GM18508 (cell line): Measurements from ENCODE around the gene KISS1.

Experiments
- ATAC-seq: cut with Tn5 transposase; IDR thresholded peaks from one replicate; pipeline ENCODE4 v1.9.1; 2021; ENCODE audit warnings: moderate number of reproducible peaks; ENCODE audit not compliant: insufficient read depth, unreplicated experiment

Gene KISS1

DNA sequence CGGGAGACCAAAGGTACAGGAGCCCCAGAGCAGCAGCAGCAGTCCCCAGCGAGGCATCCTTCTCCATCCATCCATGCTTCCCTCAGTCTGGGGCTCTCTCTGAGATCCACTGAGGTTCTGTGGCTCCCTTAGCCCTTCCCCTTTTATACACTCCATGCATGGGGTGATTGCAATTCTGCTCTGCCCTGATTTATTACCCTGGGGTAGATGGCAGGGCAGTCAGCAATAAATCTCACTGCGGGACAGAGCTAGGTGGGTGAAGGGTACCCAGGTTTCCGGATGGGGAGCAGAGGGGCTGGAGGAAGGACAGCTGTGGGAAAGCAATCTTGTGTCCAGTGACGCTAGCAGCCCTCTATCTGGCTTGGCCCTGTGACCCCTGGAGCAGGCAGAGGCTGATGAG, 30.1 kb downstream of the KISS1 start, which contains the start of gene REN:
Gene REN (minus strand): TSS at position 119 of the 400 bp plus-strand sequence. CDS start 44 bp downstream, at position 75.
- no peak for ATAC-seq

DNA sequence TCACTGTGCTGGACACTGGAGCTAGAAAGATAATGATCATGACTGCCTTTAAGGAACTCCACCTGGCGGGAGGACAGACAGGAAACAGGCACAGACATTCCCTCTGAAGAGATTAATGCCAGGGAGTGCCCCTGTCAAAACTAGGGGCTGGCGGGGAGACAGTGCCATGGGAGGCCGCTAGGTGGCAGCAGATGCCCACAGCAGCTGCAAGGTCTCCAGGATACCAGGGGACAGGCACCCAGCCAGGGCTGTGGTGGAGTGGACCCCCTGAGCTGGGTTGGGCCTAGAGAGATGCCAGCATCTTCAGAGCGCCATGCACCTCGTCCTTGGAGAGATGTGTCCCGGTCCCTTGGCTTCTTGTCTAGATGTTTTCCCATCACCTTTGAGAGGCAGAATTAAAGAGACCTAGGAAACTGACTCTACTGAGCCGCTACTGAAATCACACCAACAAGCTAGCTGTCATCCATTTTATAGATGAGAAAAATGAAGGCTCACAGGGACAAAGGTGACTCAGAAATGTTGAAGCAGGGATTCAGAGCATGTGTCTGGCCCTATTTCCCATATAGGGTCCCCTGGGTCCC, 33.7 kb downstream of the KISS1 start:
- no peak for ATAC-seq

DNA sequence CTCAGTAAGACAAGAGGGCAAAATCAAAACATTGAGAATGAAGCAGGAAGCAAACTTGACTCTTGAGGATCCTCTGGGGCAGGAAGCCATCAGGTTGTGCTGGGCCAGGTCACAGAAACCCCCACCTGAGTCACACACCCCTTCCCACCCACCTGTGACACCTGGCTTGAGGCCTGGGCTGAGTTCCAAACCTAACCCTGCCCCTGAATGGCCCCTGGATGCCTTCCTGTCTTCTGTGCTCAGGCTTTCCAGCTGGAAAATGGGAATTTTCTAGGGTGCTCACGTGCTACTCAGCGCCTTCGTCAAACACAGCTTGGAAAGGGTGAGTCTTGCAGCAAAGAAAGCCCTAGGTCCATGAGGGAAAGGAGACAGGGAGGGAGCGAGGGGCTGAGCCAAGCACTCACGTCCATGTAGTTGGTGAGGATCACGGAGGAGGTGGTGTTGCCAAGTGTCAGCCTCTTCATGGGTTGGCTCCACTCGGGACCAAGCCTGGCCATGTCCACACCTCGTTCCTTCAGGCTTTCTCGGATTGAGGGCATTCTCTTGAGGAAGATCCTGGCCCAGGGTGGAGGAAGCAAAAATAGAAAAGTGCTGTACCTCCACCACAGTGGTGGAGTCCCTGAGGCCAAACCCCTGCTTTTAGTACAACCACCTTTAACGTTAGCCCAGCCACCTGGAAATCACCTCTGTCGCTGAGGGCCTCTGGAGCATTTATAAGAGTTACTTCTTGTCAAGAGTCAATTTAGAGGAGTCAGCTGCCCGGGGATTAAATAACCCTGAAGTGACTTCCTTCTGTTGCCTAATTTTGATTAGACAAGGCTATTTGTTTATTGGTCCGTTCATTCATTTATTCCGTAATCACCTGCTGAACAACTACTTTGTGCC, 34.4 kb downstream of the KISS1 start:
- no peak for ATAC-seq

DNA sequence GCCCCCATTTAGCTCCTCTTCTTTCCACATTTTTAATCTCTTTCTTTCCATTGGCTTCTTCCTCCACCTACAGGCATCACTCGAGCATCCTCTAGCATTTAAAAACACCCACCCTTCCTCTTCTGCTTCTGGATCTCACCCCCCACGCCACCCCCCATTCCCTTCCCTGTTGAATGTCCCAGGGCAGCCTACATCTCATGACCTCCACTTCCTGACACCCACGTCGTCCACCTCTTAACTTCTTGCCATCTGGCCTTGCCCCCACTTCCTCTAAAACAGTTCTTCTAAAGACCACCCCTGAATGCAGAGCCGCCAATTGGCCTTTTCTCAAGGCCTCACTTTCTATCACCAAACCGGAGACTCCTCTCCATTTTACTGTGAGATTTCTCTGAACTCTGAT, 38.3 kb downstream of the KISS1 start:
- no peak for ATAC-seq

DNA sequence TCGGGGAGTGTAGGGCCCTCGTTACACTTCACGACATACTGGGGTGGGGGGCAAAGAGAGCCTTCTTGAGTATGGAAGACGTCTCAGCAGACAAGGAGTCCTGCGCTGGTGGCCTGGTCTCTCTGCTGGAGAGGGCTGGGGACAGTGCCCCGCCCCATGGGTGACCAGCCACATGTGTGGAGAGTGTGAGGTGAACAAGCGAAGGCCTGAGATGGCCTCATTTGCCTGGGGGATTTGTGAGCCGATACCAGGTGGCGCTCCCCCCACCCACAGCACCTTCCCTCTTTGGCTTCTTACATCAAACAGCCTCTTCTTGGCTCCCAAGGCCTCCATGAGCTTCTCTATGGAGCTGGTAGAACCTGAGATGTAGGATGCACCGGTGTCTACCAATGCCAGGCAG, 40.4 kb downstream of the KISS1 start:
- no peak for ATAC-seq

DNA sequence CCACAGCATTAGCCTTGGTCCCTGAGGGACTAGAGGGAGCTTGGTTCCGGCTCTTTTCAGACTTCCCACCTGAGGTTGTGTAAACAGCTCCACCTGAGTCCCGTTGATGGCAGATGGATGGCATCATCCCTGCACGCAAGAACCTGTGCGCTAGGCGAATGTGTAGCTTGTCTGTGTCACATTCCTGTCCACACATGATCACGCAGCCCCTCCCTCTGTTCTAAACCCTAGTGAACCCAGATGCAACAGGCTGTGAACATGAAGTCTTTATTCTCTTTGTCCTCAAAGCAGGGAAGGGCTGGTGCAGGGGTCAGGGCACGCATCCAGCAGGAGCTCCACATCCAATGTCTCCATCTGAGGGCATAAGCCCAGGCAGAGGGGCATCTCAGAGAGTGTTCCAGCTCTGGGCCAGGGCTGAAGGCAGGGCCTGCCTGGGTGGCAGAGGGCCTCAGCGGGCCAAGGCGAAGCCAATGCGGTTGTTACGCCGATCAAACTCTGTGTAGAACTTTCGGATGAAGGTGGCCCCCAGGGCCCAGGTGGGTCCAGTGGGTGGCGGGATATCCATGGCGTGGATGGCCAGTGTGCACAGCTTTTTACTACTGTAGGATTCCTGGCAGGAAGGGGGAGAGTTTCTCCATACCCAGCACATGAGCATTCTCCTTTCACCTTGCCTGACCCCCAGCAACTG, 41.6 kb downstream of the KISS1 start:
- no peak for ATAC-seq

DNA sequence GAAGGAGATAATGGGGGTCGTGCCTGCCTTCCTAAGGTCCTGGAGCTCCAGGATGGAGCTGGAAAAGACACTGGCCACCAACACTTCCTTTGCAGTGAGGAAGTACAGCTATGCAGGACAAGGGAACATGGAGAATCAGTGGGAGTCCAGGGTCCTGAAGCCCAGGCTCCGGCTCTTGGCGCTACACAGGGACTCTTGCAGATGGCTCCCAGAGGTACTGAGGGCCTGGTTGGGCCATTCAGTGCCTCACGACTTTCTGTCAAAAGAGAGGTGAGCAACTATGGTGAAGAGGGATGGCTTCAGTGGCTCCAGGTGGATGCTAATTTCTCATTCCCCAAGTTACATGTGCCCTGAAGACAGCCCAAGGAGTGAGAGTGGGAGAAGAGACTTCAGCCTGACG, 42.6 kb downstream of the KISS1 start:
- no peak for ATAC-seq

DNA sequence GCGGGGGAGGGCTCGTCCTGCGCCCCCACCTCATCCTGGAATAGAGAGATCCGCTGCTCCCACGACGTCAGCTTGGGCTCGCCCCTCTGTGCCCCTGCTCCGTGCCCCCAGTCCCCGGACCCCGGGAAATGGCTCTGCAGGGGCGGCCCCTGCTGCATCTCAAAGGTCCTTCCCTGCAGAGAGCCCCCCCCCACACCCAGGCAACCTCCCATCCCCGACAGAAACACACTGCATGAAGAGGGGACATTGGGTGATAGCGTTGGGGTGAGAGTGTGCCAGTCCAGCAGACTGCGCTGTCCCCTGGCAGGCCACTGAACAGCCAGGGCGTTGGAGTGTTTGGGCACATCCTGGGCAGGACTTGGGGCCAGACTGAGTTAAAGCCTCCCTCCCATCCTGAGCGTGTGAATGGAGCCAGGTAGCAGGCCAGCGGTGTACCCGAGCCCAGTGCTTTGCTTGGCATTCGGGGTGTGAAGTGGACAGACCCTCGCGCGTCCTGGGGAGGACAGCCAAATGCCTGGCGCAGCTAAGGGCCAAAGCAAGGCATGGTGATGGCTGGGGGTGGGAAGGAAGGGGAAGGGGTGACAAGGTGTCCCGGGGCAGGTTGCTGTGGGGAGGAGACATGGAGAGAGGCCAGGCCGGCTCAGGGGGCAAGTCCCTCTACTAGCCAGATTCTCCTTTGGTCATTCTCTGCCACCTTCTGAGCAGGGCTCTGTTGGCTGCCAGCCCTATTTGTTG, 43.8 kb downstream of the KISS1 start:
- ATAC-seq, result no peak

DNA sequence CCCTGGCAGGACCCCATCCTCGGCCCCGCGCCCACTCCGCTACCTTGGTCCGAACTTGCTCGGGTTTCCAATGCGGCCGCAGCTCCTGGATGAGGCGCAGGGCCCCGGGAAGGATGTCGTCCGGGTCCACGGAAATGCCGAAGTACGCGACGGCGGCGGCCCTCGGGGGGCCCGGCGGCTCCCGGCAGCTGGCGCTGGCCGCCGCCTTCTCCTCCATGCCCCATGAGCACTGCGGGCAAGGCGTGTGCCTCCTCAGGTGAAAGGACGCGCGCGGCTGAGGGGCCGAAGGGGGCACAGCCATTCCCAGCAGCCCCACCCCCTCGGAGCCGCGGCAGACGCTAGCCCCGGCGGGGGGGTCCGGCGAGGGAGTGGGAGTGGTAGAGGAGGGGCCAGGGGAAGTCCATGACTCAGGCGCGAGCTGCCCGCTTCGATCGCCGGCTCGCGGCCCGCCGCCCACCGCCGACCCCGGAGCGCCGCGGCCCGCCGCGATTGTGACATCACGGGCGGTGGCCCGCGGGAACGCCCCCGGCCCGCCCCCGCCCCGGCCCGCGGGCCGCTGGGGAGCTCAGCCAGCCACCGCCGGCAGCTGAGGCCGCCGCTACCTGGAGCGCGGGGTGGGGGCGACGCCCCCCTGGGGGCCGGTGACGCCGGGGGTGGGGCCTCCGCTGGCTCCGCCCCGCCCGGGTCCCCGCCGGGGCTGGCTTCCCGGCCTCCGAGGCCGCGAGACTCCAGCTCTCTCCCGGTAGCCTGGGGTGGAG, 44.6 kb downstream of the KISS1 start, which contains the start of gene ETNK2:
Gene ETNK2 (minus strand): TSS at position 493 of the 758 bp plus-strand sequence. CDS start 192 bp downstream, at position 301.
- no peak for ATAC-seq

DNA sequence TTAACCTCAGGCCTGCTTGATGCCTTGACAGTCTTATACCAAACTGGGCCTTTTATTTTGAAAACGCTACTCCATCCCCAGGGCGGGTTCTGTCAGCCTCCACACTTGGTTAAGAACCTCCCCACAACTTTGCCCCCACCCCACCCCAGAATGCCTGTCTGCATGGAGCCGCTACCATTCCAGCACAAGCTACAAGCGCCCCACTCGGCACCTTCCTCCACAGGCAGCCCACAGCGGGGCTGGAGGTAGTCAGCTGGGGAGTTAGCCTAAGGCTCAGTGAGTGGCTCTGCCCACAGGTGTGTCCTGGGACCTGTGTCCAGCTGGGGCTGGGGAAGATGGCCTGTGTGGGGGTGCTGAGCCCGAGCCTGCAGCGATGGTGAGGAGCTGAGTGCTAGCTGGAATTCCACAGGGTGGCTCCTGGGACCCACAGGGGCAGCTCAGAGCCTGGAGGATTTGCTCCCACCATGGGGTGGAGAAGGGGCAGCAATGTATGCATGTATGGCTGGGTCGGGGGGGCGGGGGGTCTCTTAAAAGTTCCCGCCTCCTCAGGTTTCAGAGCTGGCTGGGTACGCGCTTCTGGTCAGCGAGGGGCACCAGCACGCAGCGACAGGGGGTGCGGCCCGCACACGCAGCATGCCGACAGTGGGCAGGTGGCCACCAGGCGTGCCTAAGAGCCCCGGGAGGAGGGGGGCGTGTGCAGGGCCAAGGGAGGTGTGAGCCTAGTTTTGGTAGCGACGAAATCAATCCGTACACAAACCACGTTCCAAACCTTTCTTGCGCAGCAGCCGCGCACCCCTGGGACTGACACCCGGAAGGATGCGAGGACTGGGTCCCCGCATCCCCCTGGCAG, 45.4 kb downstream of the KISS1 start:
- ATAC-seq, result no peak

DNA sequence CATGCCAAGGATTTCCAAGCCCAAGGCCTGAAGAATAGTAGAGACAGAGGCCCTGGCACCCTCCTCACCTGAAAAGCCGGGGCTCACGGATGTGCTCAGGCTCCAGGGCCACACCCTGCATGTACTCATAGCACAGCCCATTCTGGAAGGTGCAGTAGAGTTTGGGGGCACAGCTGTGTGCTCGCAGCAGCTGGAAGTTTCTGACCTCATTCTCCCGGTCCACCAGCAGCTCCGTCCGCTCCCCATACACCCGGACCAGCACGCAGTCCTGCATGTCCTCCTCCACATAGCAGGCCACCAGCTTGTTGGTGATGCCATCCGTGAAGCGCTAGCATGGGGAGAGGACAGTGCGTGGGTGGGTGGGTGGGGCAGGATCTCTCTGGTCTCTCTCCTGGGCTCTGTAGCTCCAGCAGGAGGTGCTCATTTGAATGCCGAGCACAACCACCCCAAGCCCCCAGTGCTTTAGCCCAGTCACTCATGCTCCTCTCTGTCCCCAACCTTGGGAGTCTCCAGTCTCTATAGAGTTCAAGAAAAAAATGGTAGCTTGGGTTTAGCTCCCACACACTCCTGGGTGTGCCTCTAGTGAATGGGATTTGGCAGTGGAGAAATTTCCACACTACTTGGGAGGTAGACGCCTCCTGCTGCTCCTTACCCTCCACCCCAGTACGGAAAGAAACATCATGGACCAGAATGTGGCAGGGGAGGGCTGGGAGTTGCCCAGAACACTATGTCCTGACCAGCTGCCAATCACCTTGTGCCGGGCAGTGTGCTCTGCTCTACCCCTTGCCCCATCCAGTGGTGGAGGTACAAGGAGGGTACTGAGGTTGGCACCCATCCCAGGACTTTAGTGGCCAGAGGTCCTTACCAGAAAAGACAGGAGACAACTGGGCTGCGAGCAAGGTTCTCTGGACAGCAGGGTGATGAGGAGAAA, 46.4 kb downstream of the KISS1 start:
- ATAC-seq, result no peak

DNA sequence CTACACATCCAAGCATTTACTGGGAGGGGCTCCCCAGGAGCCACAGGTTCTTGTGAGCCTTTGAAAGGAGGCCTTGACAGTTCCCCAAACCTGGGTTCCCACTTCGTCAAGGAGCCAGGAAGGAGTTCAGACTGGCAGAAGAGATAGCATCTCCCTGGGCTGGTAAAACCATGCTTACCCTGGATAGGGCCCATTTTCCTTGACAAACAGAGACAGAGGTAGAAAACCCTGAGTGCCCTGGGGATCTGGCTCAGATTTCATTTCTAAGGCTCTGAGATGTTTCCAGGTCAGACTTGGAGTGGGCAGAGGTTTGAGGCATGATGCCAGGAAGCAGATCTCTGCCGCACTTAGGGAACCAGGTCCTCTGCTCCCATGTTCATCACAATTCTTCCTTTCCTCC, 47.2 kb downstream of the KISS1 start:
- ATAC-seq, result no peak

DNA sequence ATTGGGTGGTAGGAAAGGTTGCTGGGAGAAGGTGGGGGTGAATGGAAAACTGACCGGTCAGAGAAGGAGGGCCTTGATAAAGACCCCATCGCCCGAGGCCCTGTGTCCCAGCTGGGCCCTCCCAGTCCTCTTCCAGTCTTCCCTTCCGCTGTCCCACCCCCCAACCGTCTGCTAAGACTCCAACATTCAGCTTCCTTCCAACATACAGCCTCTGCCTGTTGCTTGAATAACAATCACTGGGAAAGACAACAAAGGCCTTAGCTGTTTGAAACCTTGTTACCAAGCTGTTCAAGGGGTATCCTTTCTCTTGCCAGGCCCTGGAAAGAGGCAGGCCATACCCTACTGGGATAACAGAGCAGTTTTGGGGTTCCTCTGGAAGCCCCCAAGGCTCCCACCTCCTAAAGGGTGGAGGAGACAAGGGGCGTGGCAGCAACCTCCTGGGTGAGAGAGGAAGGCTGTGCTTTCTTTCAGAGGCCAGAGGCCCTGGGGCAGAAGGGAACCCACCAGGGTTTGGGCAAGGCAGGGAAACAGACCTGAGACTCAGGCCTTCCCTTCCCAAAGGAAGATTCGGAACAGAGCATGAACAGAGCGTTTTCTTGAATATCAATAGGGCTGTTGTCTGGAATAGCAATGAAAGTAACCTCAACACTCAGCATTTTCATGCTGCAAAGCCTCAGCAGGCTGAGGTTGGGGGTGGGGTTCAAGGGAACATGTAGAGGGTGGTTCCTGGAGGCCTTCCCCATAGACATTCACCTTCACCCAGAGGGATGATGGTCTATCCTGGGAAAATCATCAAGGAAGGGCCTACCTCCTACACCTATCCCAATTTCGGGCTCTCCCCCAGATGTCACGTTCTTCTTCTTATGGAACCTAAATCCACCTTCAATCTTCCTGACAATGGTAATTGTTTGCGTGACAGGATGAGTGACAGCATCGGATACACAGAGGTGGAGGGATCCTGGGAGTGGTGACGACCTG, 48.6 kb downstream of the KISS1 start:
- no peak for ATAC-seq

DNA sequence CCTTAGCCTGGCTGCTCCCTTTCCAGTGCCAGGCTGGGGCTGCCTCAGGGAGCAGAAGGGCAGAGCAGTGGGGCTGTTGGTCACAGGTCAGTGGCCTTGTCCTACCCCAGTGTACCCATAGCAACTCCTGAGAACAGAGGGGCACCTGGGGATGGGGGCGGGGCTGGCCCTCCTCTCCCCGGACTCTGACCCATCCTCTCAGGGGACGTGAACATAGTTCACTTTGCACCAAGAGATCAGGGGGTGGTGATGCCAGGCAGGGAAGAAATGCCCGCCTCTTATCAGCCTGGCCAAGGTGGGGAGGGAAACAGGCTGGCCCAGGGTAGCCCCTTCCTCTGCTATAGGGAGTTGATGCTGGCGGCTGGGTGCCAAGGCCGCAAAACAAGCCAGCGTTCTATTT, 49.3 kb downstream of the KISS1 start:
- no peak for ATAC-seq

DNA sequence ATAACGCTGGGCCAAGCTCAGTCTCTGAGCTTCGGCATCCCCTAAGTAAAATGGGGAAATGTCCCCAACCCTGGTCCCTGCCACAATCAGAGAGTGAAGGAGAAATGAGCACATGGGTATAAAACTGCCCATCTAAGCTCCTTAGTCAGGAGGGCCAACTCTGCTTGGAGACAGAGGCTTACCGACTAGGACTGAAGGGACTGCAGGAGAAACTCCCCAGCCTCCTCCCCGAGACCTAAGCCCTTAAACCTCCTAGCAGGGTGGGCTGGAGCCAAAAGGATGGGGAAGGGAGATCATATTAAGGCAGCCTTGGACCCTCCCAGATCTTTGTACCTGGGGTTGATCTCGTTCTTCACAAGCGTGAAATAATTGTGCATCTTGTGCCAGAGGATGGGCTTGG, 50.0 kb downstream of the KISS1 start:
- ATAC-seq, result no peak

DNA sequence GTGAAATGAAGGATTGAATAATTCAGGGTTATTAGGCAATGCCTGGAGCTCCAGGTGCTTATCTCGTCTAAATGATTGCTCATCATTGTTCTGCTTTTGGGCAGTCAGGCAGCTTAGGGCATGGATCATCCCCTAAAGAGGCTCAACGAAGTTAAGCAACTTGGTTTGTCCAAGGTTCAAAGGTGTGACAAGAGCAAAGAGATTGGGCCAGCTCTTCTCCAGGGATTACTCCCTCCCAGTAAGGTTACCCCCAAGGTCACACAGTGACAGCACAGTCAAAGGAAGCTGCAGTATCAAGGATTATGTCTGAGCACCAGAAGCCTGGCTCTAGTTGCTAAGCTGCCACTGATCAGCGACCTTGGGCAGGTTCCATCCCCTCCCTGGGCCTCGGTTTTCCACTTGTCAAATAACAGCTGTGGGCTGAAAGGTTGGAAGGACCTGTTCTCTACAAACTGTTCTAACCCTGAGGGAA, 51.2 kb downstream of the KISS1 start:
- ATAC-seq, result no peak
